Smooth muscle cell (in vitro differentiated cells): ENCODE data around the gene LHX4. TPM values are rescaled to one million over a fixed set of nuclear protein-coding genes. Genes with fewer than 3 reads are reported as not detected.

ENCODE experiments used
- DNase-seq: peaks from one replicate; lab custom pipeline; 2025; ENCODE audit not compliant: unreplicated experiment; lab: John Stamatoyannopoulos, UW
- H2AFZ ChIP-seq: fragments of 200-600 bp; sonication (generic); 2 replicates; pipeline ENCODE4 v1.6.0; 2016; ENCODE audit warnings: antibody characterized with exemption, low read depth, mild to moderate bottlenecking
- H3F3A ChIP-seq: fragments of 200-600 bp; sonication (generic); 2 replicates; pipeline ENCODE4 v1.6.0; 2017; ENCODE audit warnings: antibody characterized with exemption, low read depth
- H3K27ac ChIP-seq: fragments of 200-600 bp; sonication (generic); 2 replicates; pipeline ENCODE4 v1.5.1; 2016; ENCODE audit warnings: low read depth, mild to moderate bottlenecking
- H3K27me3 ChIP-seq: fragments of 200-600 bp; sonication (generic); 2 replicates; pipeline ENCODE4 v1.6.1; 2016; ENCODE audit warnings: low read depth, mild to moderate bottlenecking
- H3K36me3 ChIP-seq: fragments of 200-600 bp; sonication (generic); 2 replicates; pipeline ENCODE4 v1.5.1; 2016; ENCODE audit warnings: low read depth
- H3K4me1 ChIP-seq: fragments of 200-600 bp; sonication (generic); 2 replicates; pipeline ENCODE4 v1.5.1; 2016; ENCODE audit warnings: low read depth
- H3K4me2 ChIP-seq: fragments of 200-600 bp; sonication (generic); 2 replicates; pipeline ENCODE4 v1.6.0; 2016; ENCODE audit warnings: mild to moderate bottlenecking
- H3K4me3 ChIP-seq: fragments of 200-600 bp; sonication (generic); 2 replicates; pipeline ENCODE4 v1.5.1; 2016; ENCODE audit warnings: mild to moderate bottlenecking
- H3K79me2 ChIP-seq: fragments of 200-600 bp; sonication (generic); 2 replicates; pipeline ENCODE4 v1.6.0; 2016; ENCODE audit warnings: low read depth, mild to moderate bottlenecking
- H3K9ac ChIP-seq: fragments of 200-600 bp; sonication (generic); 2 replicates; pipeline ENCODE4 v1.6.0; 2016; ENCODE audit warnings: low read depth
- H3K9me3 ChIP-seq: fragments of 200-600 bp; sonication (generic); replicated peaks from 2 replicates; pipeline ENCODE4 v1.5.1; 2016; ENCODE audit warnings: low read depth
- H4K20me1 ChIP-seq: fragments of 200-600 bp; sonication (generic); 2 replicates; pipeline ENCODE4 v1.6.0; 2016; ENCODE audit warnings: low read depth
- WGBS: methylation state at CpG from one replicate; pipeline ENCODE4 v1.1.7; 2016; ENCODE audit warnings: low lambda C conversion rate; 5-methylcytosine and 5-hydroxymethylcytosine counted together
- polyA plus RNA-seq: library from polyadenylated mRNA; unstranded; fragments of >200 nt; fragmentation: Nextera tagmentation; extraction: Ambion mirVana; gene quantifications from 2 replicates; pipeline ENCODE4 v1.2.1, GENCODE V29; 2016
- total RNA-seq: library from RNA; depleted of rRNA; stranded (reverse); fragments of >200 nt; gene quantifications from 2 replicates; pipeline ENCODE4 v1.2.3, GENCODE V29; 2014
- TF ChIP-seq, protein P1 (sequence below): fragments of 200-600 bp; sonication (generic); IDR thresholded peaks from 2 replicates; pipeline ENCODE4 v1.5.1; 2017; ENCODE audit warnings: borderline replicate concordance, mild to moderate bottlenecking, antibody characterized with exemption; ENCODE audit not compliant: insufficient read depth, poor library complexity, severe bottlenecking

LHX4 gene
- total and polyA plus RNA-seq, 2 experiments from 2014 or later: not detected

DNA sequence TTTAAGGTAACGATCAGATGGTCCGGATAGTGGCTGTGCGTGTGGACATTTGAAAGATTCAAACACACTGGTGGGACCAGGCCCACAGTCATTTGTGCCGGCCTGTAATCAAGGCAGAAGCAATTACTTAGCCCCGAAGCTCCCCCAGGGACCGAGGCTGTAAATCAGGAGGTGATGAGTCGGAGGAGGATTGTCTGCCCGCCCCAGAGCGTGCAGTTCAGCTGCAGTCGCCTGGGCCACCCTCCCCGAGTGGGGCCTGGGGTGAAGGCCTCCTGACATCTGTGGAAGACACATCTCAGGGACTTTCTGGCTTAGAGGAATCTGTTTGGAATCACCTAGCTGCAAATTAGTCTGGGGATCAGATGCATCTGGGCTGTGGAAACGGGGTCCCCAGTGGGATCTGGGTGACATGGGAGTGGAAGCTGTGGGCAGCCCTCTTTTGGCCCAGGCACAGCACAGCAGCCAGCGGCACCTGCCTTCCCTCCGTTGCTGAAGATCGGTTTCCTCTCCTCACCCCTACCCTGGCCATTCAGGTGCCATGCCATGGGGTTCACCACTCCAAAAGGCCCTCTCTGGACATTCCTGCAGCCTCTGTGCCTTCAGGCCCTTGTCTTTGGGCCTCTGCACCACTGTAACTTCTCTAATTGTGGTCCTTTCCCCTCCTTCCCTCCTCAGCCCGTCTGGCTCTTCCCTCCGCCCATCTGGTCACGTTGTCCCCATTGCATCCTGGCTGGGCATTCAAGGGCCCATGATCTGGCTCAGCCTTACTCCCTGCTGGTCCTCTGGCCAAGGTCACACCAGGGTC lies 25.7 kb downstream of the LHX4 start:
- Histone ChIP-seq H3K4me2 (no peak overlapping the region), H4K20me1 (no peaks in the 10 kb centered on the region), H3F3A (no peaks in the 10 kb centered on the region), H3K36me3 (no peaks in the 10 kb centered on the region), H2AFZ (no peak overlapping the region), H3K27ac (no peak overlapping the region), H3K9ac (no peak overlapping the region), H3K4me3 (no peak overlapping the region), H3K27me3 (peaks cover 4% of the 10 kb centered on the region), H3K9me3 (no peaks in the 10 kb centered on the region), H3K4me1 (no peaks in the 10 kb centered on the region), H3K79me2 (no peaks in the 10 kb centered on the region)
- WGBS: 59% methylated on average over 18 of the region's 18 CpGs
- TF ChIP-seq, protein P1, sequence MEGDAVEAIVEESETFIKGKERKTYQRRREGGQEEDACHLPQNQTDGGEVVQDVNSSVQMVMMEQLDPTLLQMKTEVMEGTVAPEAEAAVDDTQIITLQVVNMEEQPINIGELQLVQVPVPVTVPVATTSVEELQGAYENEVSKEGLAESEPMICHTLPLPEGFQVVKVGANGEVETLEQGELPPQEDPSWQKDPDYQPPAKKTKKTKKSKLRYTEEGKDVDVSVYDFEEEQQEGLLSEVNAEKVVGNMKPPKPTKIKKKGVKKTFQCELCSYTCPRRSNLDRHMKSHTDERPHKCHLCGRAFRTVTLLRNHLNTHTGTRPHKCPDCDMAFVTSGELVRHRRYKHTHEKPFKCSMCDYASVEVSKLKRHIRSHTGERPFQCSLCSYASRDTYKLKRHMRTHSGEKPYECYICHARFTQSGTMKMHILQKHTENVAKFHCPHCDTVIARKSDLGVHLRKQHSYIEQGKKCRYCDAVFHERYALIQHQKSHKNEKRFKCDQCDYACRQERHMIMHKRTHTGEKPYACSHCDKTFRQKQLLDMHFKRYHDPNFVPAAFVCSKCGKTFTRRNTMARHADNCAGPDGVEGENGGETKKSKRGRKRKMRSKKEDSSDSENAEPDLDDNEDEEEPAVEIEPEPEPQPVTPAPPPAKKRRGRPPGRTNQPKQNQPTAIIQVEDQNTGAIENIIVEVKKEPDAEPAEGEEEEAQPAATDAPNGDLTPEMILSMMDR: no peak
- DNase-seq: no peak

DNA sequence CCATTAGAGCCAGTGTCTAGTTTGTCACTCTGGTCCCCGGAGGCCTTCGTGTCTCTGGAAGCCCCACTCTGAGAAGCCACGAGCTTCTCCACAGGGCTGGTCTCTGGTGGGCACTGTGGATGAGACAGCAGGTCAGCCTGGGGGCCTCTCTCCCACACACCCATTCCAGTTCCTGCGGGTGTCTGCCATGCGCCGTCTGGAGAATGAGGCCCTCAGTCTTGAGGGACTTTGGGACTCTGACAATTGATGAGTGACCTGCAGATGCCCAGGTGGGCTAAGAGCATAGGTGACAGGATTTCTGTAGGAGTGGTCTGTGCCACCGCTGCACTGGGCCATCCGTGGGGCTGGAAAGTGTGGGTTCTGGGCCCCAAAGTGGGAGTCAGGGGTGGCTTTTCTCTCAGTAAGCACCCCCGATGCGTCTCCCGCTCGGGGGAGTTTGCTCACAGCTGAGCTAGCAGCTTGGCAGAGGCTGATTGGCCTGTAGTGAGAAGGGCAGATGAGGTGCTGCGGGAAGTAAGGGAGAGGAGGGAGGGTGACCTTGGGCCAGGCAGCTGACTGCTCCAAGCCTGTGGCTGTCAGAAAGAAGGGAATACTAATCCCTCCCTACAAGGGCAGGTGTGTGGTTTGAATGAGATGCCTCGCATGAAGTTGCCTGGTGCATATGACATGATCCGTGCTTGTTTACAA lies 26.4 kb downstream of the LHX4 start:
- Histone ChIP-seq H4K20me1 (no peaks in the 10 kb centered on the region), H3K9ac (no peak overlapping the region), H3K79me2 (no peaks in the 10 kb centered on the region), H2AFZ (no peak overlapping the region), H3K9me3 (no peaks in the 10 kb centered on the region), H3K4me2 (no peak overlapping the region), H3K27ac (no peak overlapping the region), H3K36me3 (no peaks in the 10 kb centered on the region), H3F3A (no peaks in the 10 kb centered on the region), H3K4me3 (no peak overlapping the region), H3K4me1 (no peaks in the 10 kb centered on the region), H3K27me3 (peaks cover 7% of the 10 kb centered on the region)
- no peak for DNase-seq
- 88% methylated on average over 15 of the region's 15 CpGs for WGBS
- TF ChIP-seq, protein P1: no peak

DNA sequence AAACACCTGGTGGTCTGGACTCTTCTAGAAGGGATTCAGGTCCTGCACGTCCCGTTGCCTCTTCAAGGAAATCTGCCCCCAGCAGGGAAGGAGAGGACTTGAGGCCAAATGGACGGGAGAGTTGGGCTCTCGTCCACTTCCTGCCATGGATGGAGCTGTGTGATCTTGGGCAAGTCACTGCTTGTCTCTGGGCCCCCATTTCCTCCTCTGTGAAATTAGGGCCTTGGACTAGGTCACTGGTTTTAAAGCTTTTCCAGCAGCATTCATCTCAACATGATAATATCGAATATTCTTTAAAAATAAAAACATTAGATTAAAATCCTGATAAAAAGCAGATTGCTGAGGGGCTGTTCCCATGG lies 26.9 kb downstream of the LHX4 start:
- TF ChIP-seq, protein P1: no peak
- Histone ChIP-seq H3K9me3 (no peaks in the 10 kb centered on the region), H3K4me3 (no peak overlapping the region), H3K4me1 (no peaks in the 10 kb centered on the region), H4K20me1 (no peaks in the 10 kb centered on the region), H3K9ac (no peak overlapping the region), H3K4me2 (no peak overlapping the region), H3K79me2 (no peaks in the 10 kb centered on the region), H3K27me3 (peaks cover 10% of the 10 kb centered on the region), H3F3A (no peaks in the 10 kb centered on the region), H3K36me3 (no peaks in the 10 kb centered on the region), H2AFZ (no peak overlapping the region), H3K27ac (no peak overlapping the region)
- DNase-seq: no peak
- WGBS: 91% methylated on average over 5 of the region's 5 CpGs
